HL-60 (cell line): ENCODE data around the gene CTF1.

ENCODE experiments used
- CTCF ChIP-seq: IDR thresholded peaks from one replicate; pipeline ENCODE4 v1.5.1; 2011; ENCODE audit warnings: low read length, control low read depth, inconsistent platforms; ENCODE audit not compliant: insufficient read depth
- POLR2AphosphoS5 ChIP-seq: IDR thresholded peaks from 2 replicates; pipeline ENCODE4 v1.6.1; 2012; ENCODE audit warnings: low read depth
- REST ChIP-seq: IDR thresholded peaks from 2 replicates; pipeline ENCODE4 v1.6.1; 2012; ENCODE audit warnings: low read depth; ENCODE audit not compliant: insufficient replicate concordance
- SPI1 ChIP-seq: IDR thresholded peaks from 2 replicates; pipeline ENCODE4 v1.6.1; 2012; ENCODE audit warnings: low read depth, mild to moderate bottlenecking, borderline replicate concordance

GRCh38 chr16:30875871-30876801 lies 20.3 kb upstream of the CTF1 start:
- no peak for TF ChIP-seq CTCF
- no peak; the same call in 1 of the 2 replicates for TF ChIP-seq POLR2AphosphoS5
- TF ChIP-seq REST, result no peak
- peak; percentile 88 for TF ChIP-seq SPI1
